ENCODE measurements around the gene BIN1.

The BIN1 gene

DNA sequence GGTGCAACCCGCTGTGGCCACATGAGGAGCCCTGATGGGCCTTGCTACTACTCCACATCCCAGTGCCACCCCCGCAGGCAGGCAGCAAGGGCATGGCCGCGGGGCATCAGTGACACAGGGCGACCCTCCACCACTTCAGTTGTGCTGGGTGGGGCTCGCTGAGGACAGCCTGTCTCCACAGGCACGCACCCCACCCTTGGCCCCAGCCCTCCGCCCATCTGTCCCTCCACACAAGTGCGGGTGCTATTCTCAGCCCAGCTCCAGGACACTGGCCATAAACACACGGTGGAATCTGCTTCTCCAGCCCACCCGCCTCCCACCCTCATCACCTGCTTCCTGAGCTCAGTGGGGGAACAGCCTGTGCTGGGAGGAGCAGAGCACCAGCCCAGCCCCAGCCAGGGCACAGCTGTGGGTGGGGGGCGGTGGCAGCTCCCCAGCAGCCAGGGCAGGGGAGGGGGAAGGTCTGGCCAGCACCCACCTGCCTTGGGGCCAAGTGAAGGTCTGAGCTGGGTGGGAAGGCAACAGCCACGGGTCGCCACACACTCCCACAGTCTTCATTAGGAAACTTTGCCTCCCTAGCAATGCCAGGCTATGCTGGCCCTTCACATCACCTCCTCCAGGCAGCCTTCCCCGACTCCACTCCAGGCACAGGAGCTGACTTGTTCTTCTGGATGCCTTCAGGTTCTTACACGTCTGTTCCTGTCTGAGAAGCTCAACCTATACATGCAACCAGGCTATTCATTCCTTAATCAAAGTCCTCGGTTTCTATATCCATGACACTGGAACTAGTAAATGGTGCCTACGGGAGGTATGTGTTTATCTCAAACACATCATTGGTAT, 16.5 kb downstream of the BIN1 start:
- DNase-seq = no peak

DNA sequence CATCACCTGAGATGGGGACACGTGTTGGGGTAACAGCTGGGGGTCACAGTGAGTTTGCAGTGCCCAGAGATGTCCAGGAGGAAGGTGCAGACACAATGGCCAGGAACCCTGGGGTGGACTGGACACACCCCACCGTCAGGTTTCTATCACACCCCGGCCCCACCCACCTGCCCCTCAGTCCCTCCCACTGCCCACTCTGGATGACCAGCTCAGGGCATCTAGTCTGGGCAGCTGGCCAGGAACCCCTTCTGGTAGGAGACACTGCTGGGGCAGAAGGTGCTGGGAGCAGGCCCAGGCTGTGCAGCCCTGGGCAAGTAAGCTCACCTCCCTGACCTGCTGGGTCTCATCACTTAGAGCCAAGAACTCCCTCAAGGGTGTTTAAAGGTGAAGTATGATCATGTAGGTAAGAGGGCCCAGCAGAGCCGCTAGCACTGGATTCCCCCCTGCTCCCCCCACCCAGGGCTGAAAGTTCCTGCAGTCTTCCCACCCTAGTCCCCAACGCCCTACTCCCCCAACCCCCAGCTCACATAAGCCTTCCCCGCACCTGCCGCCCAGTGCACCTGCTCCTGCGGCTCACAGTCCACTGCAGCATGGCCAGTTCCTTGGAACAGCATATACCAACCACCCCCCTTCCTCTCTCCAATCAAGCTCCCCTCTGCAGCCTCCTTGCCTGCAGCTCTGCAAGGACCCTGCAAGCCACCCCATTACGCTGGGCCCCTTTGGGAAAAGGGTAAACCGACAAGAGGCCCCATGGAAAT, 17.3 kb downstream of the BIN1 start:
- DNase-seq = no peak

DNA sequence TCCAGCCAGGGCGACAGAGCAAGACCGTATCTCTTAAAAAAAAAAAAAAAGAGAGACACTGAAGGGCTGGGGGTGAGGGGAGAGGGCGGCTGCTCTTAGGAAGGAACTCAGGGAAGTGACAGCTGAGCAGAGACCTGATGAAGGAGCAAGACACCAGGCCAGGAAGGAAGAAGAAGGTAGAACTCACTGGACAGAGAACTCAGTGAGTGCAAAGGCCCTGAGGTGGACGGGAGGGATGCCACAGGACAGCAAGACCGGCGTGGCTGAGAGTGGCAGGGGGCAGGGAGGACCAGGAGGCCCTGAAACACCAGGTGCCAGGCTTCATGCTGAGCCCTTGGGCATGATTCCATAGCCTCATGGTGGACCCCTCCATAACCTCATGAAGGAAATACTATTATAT, 18.2 kb downstream of the BIN1 start:
- no peak for DNase-seq

DNA sequence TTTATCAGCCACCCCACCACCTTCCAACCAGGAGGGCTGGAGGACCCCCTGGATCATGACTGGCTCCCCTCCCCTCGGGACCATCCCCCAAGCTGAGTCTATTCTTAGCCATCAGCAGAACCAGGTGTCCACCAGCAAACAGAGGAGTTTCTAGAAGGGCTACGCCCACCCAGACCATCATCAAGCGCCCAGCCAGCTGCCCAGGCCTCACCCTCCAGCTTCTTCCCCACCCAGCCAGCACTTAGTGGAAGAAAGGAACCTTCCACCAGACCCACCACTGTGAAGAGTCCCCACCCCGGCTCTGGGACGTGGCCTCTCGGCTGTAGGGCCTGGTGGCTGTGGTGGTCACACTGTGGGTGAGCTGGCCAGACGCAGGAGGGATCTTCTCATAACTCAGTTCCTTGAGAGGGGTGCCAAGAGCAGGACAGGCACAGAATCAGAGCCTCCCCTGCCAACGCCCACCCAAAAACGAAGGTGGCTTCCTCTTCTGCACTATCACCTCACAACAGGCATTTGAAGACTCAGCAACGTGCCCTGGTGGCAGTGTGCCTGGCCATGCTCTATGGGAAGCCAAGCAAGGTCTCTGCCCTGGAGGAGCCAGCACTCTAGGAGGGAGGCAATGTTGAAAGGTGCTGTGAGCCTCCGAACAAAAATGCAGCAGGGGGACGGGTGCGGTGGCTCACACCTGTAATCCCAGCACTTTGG, 19.0 kb downstream of the BIN1 start:
- DNase-seq = no peak

DNA sequence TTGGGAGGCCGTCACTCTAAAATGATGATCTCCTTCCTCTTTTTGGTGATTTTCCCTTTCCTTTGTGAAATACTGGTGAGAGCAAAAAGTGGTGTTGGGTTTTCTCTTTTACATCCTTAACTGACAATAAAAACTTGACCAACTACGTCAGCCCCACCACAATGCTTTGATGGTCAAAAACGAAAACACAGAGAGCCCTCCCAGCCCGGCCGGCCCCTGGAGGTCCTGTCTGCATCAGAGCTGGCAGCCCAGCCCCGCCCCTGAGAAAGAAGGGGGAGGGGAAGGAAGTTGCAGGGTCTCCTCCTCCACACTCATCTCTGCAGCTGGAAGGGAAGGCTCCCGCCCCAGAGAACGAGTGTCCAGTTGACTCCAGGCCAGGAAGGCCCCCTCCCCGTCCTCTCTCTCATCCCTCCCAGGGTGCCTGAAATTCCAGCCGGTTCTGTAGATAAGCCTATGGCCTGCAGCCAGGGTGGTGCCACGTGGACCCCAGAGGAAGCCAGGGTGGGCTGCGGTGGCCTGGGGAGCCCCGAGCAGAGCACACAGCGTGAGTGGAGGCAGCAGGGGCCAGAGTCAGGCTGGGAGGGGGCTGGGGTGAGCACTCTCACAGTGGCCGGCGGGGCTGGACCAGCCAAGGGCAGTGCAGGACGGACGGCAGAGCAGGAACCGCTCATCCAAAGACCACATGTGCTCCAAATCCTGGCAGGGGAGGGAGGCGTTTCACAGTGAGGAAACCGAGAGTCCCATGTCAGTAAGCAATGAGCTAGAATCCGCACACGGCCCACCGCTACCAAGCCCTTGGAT, 19.8 kb downstream of the BIN1 start:
- no peak for DNase-seq

DNA sequence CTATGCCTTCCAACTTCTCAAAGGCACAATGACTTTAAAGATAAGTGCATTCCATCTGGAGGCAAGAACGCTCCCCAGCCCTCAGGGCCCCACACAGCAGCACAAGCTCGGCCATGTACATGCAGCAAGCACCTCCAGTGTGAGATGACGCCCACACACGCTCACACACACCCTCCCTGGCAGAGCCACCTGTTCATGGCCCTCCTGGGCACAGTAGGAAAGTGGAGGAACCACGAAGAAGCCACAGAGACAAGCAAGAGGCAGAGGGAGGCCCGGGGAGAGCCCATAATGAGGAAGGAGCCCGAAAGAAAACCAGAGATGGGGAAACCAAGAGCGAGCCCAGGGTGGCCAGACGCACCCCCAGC, 21.7 kb downstream of the BIN1 start:
- no peak for DNase-seq

DNA sequence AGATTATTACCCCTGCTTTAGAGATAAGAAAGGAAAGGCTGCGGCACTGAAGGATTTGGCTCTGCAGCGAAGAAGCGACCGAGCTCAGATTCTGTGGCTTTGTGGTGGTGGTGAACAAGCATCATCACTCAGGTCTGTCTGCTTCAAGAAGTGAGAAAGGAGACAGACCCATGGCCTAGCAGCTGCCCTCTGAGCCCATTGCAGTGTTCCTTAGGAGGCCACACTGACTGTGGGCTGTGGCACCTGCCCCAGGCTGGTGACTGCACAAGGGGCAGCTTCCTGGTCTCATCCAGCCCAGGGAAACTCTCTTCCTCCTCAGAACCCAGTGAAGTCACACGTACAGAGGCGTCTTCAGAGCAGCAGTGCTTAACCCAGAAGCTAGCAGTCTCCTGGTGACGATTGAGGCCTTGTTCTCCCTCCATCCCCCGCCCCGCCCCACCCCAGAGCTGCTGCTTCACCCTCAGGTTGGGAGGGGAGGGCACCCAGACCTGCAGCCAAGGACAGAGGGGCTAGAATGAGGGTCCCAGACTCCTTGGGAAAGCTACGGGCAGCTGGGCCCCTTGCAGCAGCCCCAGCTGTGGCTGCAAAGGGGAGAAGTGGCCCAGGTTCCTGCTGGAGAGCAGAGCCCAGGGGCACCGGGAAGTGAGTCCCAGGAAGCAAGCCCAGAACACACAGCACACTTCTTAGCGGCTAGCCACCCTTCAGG, 22.2 kb downstream of the BIN1 start:
- DNase-seq = no peak

DNA sequence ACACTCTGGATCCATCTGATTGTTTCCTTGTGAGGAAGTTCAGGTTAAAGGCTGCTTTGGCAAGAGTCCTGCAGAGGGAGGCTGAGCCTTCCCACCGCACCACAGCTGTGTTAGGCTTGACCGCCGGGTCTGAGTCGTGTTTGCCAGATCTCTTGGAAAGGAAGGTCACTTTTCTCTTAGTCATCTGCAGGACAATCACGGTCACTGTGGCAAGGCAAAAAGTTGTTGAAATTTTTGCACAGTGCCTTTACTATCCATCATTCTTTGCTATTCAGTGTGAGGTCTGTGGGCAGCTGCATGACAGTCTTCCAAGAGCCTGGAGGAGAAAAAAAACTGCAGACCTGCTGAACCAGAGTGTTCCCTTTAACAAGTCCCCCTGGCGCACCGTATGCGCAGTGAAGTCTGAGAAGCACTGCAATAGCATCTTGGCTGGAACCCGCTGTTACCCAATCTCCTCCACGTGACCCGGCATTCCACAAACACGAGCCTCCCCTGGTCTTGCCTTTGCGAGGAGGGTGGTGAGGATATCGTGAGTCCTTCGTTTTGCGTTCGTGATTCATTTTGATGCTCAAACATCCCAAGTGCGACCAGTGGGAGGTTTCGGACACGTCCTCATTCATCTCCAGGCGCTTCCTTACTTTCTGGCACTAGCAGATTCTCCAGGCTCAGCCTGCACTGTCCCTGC, 23.0 kb downstream of the BIN1 start:
- DNase-seq = no peak

DNA sequence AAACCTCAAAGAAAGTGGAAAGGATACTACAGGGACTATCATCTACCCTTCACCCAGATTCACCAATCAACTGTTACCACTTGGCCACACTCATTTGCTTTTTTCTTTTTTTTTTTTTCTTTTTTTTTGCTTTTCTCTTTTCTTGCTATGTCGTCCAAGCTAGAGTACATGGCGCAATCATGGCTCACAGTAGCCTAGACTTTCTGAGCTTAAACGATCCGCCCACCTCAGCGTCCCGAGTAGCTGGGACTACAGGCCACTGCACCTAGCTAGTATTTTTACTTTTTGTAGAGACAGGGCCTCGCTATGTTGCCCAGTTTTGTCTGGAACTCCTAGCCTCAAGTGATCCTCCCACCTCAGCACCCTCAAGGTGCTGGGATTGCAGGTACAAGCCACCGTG, 24.0 kb downstream of the BIN1 start:
- no peak for DNase-seq

DNA sequence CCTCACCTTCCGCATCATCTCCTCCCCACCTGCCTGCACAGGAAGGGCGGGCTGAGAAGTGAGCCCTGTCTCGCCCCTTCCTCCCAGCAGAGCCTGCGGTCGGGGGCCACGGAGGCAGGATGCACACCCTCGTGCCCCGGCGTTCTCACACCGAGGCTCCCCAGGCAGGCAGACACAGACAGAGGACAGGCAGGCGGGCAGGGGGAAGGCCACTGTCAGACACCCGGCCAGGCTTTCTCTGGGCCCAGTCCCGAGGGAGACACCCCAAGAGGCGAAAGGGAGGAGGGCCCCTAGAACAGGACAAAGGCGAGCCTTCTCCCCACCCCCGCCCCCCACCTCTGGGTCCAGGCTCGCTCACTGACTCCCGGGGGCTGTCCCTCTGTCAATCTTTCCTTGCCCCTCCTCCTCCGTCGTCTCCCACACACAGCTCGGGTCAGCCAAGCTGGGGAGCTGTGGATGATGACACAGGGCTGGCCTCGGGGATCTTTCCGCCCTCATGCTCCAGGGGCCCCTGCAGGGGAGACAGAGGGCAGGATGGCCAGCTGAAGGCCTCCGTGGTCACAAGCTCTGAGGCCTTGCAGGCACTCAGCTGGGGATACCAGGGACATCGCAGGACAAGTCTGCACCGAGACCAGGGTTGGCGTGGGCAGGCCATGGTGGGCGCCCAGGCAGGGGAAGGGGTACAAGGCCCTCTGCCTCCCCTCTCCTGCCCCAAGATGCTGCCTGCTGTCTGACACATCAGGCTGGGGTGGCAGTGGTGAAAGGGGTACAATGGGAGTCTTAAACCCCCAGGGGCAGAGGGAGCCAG, 24.9 kb downstream of the BIN1 start:
- DNase-seq = peak; percentile 63

DNA sequence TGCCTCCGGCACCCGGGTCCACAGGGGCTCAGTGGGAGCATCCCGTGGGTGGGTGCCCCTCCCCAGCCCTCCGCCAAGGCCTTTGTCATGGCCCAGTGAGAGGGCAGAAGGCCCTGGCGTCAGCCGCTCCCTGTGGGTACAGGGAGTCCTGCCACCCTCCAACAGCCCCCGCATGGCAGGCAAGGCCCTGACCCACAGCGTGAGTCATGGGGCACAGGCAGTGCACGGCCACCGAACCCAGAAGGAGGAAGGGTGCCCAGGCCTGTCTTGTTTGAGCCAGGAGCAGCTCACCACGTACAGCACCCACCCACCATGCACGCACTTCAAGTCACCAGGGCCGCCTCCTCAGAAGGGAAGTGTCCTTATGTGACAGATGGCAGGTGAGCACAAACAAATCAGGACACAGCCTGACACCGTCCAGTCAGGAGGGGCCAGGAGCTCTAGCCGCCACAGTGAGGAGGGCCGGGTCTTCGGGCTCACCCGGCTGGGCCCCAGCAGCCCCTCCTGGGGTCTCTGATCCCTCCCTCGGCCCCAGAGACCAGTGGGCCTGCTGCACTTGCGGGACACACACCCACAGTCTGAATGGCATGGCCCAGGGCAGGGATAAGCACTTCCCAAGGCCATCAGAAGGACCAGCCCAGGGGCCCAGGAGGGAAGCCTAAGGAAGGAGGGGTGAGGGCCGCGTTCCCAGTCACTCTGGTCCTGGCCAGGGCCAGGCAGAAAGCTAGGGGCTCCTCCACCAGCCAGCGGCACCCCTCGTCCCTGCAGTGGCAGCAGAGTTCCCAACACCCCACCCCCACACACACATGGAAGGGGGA, 25.8 kb downstream of the BIN1 start:
- DNase-seq = peak; percentile 27

DNA sequence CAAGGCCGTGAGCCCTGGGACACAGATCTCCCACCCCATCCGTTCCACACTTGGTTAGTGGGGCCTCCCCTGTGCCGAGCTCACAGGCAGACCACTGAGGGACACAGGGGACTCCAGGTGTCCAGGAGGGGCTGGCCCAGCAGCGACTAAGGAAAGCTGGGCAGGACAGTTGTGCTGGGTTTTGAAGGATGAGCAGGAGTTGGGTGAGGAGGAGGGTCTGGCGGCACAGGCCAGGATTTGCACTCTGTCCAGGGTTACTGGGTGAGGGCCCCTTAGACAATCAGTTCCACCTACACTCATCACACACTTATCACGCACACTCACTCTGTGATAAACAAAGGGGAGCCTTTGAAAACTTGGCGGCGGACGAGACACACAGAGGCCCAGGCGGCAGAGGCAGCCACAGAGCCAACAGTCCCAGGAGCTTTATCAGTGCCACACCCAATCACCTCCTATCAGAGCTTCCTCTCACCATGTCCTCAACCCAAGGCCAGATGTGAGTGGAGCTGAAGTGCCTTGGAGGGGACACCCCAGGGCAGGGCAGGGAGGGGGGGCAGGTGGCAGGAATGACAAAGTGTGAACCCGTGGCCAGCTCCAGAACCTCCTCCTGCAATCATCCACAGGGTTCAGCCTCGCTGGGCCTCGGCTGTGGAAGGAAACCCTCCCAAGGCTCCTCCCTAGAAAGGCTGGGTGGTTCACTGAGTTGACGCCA, 26.6 kb downstream of the BIN1 start:
- peak; percentile 18 for DNase-seq

DNA sequence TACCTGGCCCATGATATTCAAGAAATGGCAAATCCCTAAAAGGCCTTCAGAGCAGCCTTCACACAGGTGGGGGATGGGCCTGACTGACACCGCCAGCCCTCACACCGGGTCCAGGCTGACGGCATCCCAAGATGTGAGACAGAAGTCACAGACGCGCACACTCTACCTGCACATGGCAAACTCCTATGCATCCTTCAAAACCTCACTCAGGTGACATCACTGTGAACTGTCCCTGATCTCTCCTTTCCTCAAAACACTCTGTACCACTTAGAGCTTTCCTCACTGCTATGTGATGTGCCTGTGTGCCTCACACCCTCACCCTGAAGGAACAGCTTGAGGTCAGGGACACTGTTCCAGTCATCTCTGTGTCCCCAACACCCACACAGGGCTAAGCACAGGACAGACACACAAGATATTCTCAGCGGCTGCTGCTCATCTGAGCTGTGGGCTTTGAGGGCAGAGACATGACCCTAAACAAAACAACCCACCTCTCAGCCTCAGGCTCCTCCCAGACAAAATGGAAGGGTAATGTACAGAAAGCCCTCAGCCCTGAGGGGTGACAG, 27.5 kb downstream of the BIN1 start:
- no peak for DNase-seq

DNA sequence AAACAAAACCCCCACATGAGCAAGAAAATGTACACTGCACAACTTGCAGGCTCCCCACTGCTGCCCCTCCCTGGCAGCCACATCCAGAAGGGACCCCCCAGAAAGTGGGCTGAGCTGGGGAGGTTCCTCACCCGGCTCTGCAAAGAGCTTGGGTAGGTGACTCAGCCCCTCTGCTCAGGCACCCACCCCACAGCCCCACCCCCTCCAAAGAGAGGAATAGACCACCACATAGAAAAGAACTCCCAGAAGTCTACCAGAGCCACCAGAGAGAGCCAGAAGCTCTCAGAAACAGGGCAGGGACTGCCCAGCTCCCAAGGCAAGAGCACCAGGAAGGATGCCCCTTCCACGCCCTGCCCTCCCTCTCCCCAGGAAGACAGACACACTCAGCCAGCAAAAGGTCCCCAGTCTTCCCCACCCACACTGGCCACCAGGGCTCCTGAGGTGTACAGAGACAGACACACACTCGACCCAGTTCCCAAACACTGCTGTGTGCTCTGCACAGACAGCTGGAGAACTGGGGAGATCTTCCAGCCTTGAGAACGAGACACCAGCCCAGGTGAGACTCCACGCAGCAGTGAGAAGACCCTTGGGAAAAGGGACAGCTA, 28.2 kb downstream of the BIN1 start:
- DNase-seq = no peak

DNA sequence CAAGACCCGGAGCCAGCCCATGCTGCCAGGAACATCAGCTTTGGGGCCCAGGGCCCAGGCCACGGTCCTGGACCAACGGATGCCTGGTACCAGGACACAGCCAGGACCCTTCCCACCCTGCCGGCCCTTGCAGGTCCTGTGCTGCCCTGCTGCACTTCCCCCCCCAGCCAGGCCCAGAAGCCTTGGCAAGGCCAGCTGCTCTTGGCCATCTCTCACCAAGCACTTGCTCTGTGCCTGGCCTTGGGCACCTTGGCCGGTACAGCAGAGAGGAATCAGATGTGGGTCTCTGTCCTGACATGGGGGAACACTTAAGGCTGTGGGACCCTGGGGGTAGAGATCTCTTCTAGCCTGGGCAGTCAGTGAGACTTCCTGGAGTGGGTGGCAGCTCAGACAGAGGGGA, 28.9 kb downstream of the BIN1 start:
- DNase-seq = no peak

DNA sequence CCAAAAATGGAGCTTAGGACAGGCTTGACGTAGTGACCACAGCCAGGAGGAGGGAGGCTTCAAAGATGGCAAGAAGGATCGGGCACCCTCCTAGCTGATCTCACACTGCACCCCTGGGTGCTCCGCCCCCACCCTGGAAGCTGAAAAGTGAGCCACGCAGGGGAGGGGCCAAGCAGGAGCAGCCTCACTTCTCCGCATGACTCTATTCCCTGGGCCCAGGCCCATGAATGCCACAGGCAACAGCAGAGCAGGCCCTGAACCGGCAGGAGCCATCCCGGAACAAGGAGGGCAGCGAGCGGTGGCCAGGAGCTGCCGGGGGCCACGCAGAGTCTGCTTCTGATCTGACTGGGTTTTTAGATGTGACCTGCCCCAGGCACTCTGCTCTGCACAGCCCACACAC, 30.0 kb downstream of the BIN1 start:
- DNase-seq = no peak

DNA sequence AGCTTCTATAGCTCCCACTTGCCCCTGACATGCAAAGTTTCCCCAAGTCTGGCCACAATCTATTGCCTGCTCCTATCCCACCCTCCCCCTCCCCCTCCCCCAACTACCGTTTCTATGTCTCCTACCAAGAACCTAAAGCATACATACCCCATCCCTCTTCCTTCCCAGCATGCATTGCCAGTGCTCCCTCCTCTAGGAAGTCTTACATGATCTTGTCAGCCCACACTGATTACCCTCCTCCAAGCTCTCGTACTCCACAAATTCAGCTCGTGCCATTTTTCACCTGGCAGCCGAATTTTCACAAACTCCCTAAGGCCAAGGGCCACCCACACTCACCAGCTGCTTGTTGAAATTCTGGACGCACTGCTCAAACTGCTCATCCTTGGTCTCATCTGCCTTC, 30.7 kb downstream of the BIN1 start:
- DNase-seq = no peak

DNA sequence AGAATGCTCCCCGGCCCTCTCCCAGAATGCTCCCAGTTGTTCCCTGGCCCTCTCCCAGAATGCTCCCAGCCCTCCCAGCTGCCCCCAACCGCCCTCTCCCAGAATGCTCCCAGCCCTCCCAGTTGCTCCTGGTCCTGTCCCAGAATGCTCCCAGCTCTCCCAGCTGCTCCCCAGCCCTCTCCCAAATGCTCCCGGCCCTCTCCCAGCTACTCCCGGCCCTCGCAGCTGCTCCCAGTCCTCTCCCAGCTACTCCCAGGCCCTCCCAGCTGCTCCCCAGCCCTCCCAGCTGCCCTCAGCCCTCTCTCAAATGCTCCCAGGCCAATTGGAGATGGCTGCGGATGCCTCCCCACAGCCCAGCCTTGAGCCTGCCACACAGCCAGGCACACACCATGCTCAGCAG, 31.1 kb downstream of the BIN1 start:
- no peak for DNase-seq
